ENCODE results near the gene ADAM12. TPM values are rescaled to one million over a fixed set of nuclear protein-coding genes. Genes with fewer than 3 reads are reported as not detected.

ADAM12 gene
- total and polyA plus RNA-seq, 4 donors = 0.03 to 0.33 (median 0.19) TPM

DNA sequence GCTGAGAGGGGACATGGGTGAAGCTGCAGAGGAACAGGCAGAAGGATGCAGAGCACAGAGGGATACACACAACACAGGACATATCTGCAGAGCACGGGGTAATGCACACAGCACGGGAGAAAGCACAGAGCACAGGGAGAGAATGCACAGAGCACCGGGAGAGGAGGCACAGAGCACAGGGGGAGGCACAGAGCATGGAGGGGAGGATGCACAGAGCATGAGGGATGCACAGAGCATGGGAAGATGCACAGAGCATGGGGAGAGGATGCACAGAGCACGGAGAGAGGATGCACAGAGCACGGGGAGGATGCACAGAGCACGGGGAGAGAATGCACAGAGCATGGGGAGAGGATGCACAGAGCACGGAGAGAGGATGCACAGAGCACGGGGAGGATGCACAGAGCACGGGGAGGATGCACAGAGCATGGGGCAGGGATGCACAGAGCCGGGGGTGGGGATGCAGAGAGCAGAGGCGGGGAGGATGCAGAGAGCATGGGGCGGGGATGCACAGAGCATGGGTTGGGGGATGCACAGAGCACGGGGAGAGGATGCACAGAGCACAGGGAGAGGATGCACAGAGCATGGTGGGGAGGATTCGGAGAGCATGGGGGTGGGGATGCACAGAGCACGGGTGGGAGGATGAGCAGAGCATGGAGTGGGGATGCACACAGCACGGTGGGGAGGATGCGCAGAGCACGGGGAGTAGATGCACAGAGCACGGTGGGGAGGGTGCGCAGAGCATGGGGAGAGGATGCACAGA is 230.0 kb downstream of the ADAM12 start:
- H3K9me3 ChIP-seq (ENCODE audit: control insufficient read depth in 4 of 4, low read length in 3 of 4) = no peaks in the 10 kb centered on the region
- no peak for DNase-seq (ENCODE audit: low spot score)
- H3K4me1 ChIP-seq (ENCODE audit: control insufficient read depth in 4 of 4, insufficient read depth in 4 of 4, low read length in 3 of 4) = no peaks in the 10 kb centered on the region
- H3K9ac ChIP-seq (ENCODE audit: low read depth in 1 of 2, low read length in 2 of 2) = no peak overlapping the region
- 72% methylated on average over 20 of the region's 20 CpGs for WGBS
- no peak overlapping the region for H3K27ac ChIP-seq (ENCODE audit: low read depth in 1 of 2, low read length in 2 of 2)
- TF ChIP-seq NR2F2 (IDR thresholded peaks at IDR 0.05) (no peak), TAF1 (conservative IDR thresholded peaks at IDR 0.05) (no peak), JUND (IDR thresholded peaks at IDR 0.05) (no peak), YY1 (IDR thresholded peaks at IDR 0.05) (no peak), HNF4G (IDR thresholded peaks at IDR 0.05) (no peak), RAD21 (IDR thresholded peaks at IDR 0.05) (no peak), FOXA1 (IDR thresholded peaks at IDR 0.05) (no peak), RXRA (IDR thresholded peaks at IDR 0.05) (no peak), FOXA2 (IDR thresholded peaks at IDR 0.05) (no peak), SP1 (IDR thresholded peaks at IDR 0.05) (no peak), HNF4A (conservative IDR thresholded peaks at IDR 0.05) (no peak), GABPA (IDR thresholded peaks at IDR 0.05 in 1 of 2, conservative IDR thresholded peaks at IDR 0.05 in 1 of 2) (no peak)
- TF ChIP-seq, protein P1, sequence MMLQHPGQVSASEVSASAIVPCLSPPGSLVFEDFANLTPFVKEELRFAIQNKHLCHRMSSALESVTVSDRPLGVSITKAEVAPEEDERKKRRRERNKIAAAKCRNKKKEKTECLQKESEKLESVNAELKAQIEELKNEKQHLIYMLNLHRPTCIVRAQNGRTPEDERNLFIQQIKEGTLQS (IDR thresholded peaks at IDR 0.05) = no peak
- TF ChIP-seq, protein P2, sequence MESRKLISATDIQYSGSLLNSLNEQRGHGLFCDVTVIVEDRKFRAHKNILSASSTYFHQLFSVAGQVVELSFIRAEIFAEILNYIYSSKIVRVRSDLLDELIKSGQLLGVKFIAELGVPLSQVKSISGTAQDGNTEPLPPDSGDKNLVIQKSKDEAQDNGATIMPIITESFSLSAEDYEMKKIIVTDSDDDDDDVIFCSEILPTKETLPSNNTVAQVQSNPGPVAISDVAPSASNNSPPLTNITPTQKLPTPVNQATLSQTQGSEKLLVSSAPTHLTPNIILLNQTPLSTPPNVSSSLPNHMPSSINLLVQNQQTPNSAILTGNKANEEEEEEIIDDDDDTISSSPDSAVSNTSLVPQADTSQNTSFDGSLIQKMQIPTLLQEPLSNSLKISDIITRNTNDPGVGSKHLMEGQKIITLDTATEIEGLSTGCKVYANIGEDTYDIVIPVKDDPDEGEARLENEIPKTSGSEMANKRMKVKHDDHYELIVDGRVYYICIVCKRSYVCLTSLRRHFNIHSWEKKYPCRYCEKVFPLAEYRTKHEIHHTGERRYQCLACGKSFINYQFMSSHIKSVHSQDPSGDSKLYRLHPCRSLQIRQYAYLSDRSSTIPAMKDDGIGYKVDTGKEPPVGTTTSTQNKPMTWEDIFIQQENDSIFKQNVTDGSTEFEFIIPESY (IDR thresholded peaks at IDR 0.05) = no peak
- TF ChIP-seq, protein P3, sequence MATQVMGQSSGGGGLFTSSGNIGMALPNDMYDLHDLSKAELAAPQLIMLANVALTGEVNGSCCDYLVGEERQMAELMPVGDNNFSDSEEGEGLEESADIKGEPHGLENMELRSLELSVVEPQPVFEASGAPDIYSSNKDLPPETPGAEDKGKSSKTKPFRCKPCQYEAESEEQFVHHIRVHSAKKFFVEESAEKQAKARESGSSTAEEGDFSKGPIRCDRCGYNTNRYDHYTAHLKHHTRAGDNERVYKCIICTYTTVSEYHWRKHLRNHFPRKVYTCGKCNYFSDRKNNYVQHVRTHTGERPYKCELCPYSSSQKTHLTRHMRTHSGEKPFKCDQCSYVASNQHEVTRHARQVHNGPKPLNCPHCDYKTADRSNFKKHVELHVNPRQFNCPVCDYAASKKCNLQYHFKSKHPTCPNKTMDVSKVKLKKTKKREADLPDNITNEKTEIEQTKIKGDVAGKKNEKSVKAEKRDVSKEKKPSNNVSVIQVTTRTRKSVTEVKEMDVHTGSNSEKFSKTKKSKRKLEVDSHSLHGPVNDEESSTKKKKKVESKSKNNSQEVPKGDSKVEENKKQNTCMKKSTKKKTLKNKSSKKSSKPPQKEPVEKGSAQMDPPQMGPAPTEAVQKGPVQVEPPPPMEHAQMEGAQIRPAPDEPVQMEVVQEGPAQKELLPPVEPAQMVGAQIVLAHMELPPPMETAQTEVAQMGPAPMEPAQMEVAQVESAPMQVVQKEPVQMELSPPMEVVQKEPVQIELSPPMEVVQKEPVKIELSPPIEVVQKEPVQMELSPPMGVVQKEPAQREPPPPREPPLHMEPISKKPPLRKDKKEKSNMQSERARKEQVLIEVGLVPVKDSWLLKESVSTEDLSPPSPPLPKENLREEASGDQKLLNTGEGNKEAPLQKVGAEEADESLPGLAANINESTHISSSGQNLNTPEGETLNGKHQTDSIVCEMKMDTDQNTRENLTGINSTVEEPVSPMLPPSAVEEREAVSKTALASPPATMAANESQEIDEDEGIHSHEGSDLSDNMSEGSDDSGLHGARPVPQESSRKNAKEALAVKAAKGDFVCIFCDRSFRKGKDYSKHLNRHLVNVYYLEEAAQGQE (IDR thresholded peaks at IDR 0.05) = no peak
- TF ChIP-seq, protein P4, sequence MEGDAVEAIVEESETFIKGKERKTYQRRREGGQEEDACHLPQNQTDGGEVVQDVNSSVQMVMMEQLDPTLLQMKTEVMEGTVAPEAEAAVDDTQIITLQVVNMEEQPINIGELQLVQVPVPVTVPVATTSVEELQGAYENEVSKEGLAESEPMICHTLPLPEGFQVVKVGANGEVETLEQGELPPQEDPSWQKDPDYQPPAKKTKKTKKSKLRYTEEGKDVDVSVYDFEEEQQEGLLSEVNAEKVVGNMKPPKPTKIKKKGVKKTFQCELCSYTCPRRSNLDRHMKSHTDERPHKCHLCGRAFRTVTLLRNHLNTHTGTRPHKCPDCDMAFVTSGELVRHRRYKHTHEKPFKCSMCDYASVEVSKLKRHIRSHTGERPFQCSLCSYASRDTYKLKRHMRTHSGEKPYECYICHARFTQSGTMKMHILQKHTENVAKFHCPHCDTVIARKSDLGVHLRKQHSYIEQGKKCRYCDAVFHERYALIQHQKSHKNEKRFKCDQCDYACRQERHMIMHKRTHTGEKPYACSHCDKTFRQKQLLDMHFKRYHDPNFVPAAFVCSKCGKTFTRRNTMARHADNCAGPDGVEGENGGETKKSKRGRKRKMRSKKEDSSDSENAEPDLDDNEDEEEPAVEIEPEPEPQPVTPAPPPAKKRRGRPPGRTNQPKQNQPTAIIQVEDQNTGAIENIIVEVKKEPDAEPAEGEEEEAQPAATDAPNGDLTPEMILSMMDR (IDR thresholded peaks at IDR 0.05; ENCODE audit: low read depth, low read length, missing input control) = no peak
- TF ChIP-seq, protein P5, sequence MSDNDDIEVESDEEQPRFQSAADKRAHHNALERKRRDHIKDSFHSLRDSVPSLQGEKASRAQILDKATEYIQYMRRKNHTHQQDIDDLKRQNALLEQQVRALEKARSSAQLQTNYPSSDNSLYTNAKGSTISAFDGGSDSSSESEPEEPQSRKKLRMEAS (IDR thresholded peaks at IDR 0.05) = no peak
- H3K36me3 ChIP-seq (ENCODE audit: control insufficient read depth in 4 of 4, insufficient read depth in 3 of 4, low read depth in 1 of 4, low read length in 3 of 4) = no peaks in the 10 kb centered on the region
- H3K27me3 ChIP-seq (ENCODE audit: control insufficient read depth in 4 of 4, insufficient read depth in 4 of 4, low read length in 3 of 4) = no peaks in the 10 kb centered on the region
- H3K4me3 ChIP-seq (ENCODE audit: low read depth in 1 of 3, low read length in 3 of 3) = no peak overlapping the region

Measured in liver (tissue), 9 donors.